Measurements from ENCODE around the gene IL17REL. TPM values are rescaled to one million over a fixed set of nuclear protein-coding genes. Genes with fewer than 3 reads are reported as not detected.
"Not testable (repeated sequence)": the region's sequence is repeated elsewhere in the genome, so short reads cannot be mapped to it uniquely, and the experiment has no call there.

IL17REL gene
- total RNA-seq, 2 donors from 2014 or later, result not detected

DNA sequence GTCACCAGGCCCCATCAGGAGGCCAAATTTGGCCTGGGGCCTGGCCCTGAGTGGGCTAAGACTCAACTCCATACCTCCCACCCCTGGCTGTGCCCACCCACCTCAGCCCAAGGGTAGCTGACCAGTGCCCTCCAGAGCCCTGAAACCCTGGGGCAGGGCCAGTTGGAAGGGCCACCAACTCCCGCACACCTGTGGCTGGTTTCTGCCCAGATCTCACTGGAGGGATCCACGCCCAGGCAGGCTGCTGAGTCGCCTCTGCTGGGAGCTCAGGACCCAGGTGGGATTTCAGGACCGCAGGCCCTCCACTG lies 60.9 kb downstream of the IL17REL start:
- Mint-ChIP-seq H3K27ac (no peak overlapping the region), H3K36me3 (ENCODE audit: low read depth) (no peaks in the 10 kb centered on the region), H3K4me3 (no peak overlapping the region), H3K4me1 (no peaks in the 10 kb centered on the region), H3K27me3 (no peaks in the 10 kb centered on the region)
- DNase-seq (no peak), ATAC-seq (no peak)
- H3K9me3 ChIP-seq (ENCODE audit: control insufficient read depth, low read length, poor library complexity, severe bottlenecking), result no peaks in the 10 kb centered on the region

DNA sequence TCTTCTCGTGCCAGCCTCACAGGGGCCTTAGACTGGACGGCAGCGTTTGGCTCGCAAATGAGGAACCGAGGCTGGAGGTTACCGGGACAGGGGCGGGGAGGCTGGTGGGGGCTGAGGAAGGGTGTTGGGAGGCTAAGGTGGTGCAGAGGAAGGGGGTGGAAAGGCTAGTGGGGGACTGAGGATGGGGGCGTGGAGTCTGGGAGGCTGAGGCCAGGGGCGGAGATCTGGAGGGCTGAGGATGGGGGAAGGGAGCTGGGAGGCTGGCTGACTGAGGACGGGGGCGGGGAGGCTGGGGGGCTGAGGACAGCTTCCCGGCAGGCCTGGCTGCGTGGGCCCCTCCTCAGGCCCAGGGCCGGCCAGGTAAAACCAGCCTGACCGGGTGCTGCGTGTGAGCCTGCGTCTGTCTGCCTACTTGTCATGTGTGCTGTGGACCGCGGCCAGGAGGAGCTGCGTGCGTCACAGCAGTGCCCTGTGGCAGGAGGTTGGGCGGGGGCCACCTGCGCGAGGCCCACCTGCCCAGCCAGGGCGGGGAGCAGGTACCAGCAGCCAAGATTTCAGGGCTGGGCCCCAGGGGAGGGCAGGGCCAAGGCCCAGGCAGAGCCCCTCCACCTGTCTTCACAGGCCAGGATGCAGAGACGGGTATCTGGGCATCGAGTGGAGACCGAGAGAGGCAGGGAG lies 61.4 kb downstream of the IL17REL start:
- no peaks in the 10 kb centered on the region for H3K36me3 Mint-ChIP-seq (ENCODE audit: low read depth)
- no peaks in the 10 kb centered on the region for H3K9me3 ChIP-seq (ENCODE audit: control insufficient read depth, low read length, poor library complexity, severe bottlenecking)
- DNase-seq, result no peak
- no peak overlapping the region for H3K4me3 Mint-ChIP-seq
- ATAC-seq, result no peak
- no peak overlapping the region for H3K27ac Mint-ChIP-seq
- H3K27me3 Mint-ChIP-seq, result no peaks in the 10 kb centered on the region
- no peaks in the 10 kb centered on the region for H3K4me1 Mint-ChIP-seq

DNA sequence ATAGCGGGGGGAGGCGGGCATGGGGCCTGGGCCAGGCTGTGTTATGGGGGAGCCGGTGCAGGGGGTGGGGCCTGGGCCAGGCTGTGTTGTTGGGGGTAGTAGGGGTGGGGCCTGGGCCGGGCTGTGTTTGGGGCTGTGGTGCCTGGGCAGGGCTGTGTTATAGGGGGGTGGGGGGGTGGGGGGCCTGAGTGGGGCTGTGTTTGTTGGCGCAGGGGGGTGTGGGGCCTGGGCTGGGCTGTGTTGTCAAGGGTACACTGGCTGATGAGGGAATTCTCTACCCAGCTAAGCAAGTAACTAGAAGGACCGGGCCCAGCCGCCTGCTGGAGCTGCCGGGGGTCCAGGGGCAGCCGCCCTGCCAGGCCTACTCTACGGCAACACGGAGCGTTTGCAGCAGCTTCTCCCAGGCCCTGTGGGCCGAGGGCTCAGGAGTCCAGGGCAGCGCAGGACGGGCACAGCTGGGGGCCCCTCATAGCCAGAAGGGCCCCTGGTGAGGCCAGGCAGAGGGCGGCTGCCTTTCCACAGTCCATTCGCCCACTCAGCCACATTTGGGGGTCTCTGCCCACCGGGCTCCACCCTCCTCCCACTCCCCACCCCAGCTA lies 62.1 kb downstream of the IL17REL start:
- no peak for ATAC-seq
- no peaks in the 10 kb centered on the region for H3K27me3 Mint-ChIP-seq
- DNase-seq, result no peak
- H3K36me3 Mint-ChIP-seq (ENCODE audit: low read depth), result no peaks in the 10 kb centered on the region
- no peaks in the 10 kb centered on the region for H3K9me3 ChIP-seq (ENCODE audit: control insufficient read depth, low read length, poor library complexity, severe bottlenecking)
- no peak overlapping the region for H3K4me3 Mint-ChIP-seq
- no peak overlapping the region for H3K27ac Mint-ChIP-seq
- H3K4me1 Mint-ChIP-seq, result peaks cover 4% of the 10 kb centered on the region

GRCh38 chr22:49949914-49950292 lies 62.7 kb downstream of the IL17REL start:
- Mint-ChIP-seq H3K4me1 (peaks cover 4% of the 10 kb centered on the region), H3K27me3 (no peaks in the 10 kb centered on the region), H3K4me3 (no peak overlapping the region), H3K27ac (no peak overlapping the region), H3K36me3 (ENCODE audit: low read depth) (no peaks in the 10 kb centered on the region)
- no peaks in the 10 kb centered on the region for H3K9me3 ChIP-seq (ENCODE audit: control insufficient read depth, low read length, poor library complexity, severe bottlenecking)
- no peak for DNase-seq
- no peak for ATAC-seq

GRCh38 chr22:49948958-49949913 lies 63.3 kb downstream of the IL17REL start:
- no peak for DNase-seq
- ATAC-seq, result no peak
- Mint-ChIP-seq H3K36me3 (ENCODE audit: low read depth) (no peaks in the 10 kb centered on the region), H3K27me3 (no peaks in the 10 kb centered on the region), H3K4me1 (peaks cover 4% of the 10 kb centered on the region), H3K27ac (no peak overlapping the region), H3K4me3 (no peak overlapping the region)
- no peaks in the 10 kb centered on the region for H3K9me3 ChIP-seq (ENCODE audit: control insufficient read depth, low read length, poor library complexity, severe bottlenecking)

DNA sequence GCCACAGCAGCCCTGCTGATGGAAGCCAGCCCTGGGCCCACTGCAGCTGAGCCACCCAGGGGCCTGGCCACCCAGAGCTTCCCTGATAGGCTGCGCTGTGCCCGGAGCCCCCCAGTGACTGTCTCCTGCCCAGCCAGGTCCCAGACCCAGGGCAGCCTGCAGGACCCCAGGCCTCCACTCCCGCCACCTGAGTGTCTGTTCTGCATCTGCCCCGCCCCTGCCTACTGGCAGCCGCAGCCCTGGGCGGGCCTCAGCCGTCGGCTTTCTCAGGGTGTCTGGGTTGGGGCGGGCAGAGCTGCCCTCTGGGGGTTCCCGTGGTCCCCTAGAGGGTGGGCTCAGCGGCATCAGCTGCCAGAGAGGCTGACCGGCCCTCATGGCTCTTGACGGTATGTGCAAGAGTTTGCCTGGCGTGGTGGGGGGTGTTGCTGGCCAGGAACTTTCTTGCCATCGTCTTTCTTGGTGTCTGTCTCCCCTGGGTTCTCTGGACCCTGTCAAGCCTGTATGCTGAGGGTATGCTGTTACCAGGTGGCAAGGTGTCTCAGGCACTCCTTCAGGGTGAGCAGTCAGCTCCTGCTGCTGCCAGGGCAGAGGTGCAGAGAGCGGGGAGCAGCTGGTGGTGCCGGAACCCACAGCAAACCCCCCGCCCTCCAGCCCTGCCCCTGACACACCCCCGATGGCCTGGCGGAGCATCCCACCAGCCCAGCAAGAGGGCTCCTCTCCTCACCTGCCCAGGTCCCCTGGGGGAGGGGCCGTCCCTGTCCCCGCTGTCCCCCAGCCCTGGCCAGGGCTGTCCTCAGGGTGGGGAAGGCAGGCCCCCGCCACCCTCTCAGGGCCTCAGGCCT lies 64.2 kb downstream of the IL17REL start:
- DNase-seq (no peak), ATAC-seq (no peak)
- Mint-ChIP-seq H3K4me1 (peaks cover 4% of the 10 kb centered on the region), H3K27ac (no peak overlapping the region), H3K4me3 (no peak overlapping the region), H3K27me3 (no peaks in the 10 kb centered on the region), H3K36me3 (ENCODE audit: low read depth) (no peaks in the 10 kb centered on the region)
- no peaks in the 10 kb centered on the region for H3K9me3 ChIP-seq (ENCODE audit: control insufficient read depth, low read length, poor library complexity, severe bottlenecking)

DNA sequence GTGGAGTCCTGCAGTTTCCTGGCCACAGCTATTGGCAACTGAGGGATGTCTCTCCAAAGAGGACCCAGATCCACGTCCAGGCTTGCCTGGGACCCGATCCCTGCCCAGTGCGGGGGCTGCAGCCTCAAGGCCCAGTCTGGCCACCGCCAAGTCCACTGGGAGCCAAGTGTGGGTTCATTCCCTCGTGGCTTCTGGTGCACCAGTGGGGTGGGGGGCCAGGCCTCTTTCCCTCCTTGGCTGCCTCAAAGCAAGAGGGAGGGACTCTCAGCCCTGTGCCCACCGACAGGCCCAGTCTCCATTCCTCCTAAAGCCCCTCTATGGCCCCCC lies 65.3 kb downstream of the IL17REL start:
- ATAC-seq, result no peak
- H3K4me3 Mint-ChIP-seq, result no peak overlapping the region
- no peak for DNase-seq
- H3K27ac Mint-ChIP-seq, result no peak overlapping the region
- H3K36me3 Mint-ChIP-seq (ENCODE audit: low read depth), result no peaks in the 10 kb centered on the region
- H3K4me1 Mint-ChIP-seq, result peaks cover 4% of the 10 kb centered on the region
- no peaks in the 10 kb centered on the region for H3K9me3 ChIP-seq (ENCODE audit: control insufficient read depth, low read length, poor library complexity, severe bottlenecking)
- no peaks in the 10 kb centered on the region for H3K27me3 Mint-ChIP-seq

DNA sequence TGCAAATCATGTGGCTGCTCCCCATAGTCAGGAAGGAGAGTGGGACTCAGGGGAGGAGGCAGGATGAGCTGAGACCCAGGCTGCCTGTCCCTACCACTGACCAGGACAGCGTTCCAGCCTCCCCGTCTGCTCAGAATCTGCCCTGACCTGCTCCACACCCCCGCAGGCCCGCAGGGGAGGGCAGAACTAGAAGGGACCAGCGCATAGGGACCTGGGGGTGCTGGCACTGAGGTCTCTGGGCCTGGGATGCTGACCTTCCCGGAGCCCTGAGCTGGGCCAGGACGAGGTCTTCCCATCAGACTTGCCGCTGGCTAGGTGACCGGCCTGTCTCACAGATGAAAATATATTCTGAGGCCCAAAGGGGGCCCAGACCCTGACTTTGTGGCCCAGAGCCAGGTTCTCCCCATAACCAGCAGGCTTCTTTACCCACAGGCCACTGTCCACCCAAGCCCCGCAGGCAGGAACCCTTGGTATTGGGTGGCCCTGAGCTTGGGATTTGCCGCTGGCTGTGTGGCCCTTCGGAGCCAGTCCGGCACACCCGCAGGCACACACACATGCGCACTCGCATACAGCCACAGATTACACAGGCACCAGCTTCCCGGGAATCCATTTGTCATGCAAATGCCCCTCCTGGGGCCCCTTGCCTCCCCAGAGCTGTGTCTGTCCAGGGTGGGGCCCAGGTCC lies 65.8 kb downstream of the IL17REL start:
- Mint-ChIP-seq H3K4me3 (no peak overlapping the region), H3K36me3 (ENCODE audit: low read depth) (no peaks in the 10 kb centered on the region), H3K27me3 (no peaks in the 10 kb centered on the region), H3K27ac (peak overlapping the region; percentile 87), H3K4me1 (peaks cover 4% of the 10 kb centered on the region)
- no peaks in the 10 kb centered on the region for H3K9me3 ChIP-seq (ENCODE audit: control insufficient read depth, low read length, poor library complexity, severe bottlenecking)
- DNase-seq, result no peak
- no peak for ATAC-seq

DNA sequence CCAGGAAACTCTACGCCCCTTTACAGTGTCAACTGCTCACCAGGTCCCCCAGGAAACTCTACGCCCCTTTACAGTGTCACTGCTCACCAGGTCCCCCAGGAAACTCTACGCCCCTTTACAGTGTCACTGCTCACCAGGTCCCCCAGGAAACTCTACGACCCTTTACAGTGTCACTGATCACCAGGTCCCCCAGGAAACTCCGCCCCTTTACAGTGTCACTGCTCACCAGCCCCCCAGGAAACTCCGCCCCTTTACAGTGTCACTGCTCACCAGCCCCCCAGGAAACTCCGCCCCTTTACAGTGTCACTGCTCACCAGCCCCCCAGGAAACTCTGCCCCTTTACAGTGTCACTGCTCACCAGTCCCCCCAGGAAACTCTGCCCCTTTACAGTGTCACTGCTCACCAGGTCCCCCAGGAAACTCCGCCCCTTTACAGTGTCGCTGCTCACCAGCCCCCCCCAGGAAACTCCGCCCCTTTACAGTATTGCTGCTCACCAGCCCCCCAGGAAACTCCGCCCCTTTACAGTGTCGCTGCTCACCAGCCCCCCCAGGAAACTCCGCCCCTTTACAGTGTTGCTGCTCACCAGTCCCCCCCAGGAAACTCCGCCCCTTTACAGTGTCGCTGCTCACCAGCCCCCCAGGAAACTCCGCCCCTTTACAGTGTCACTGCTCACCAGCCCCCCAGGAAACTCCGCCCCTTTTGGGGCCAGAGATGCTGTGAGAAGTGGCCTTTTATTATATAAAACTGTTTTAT lies 67.3 kb downstream of the IL17REL start:
- H3K27ac Mint-ChIP-seq, result peak overlapping the region; percentile 87
- ATAC-seq, result peak; percentile 64

More for the DNA sequence above, 67.3 kb downstream of the IL17REL start:
- not testable (repeated sequence) for H3K4me3 Mint-ChIP-seq; H3K9me3 ChIP-seq (ENCODE audit: control insufficient read depth, low read length, poor library complexity, severe bottlenecking); H3K4me1 Mint-ChIP-seq; H3K27me3 Mint-ChIP-seq; H3K36me3 Mint-ChIP-seq (ENCODE audit: low read depth)
- DNase-seq, result peak in 1 of 3 donors; percentile 46

Other genes starting within 250 kb of the IL17REL start
- 100 to 1,000 TPM; 127 to 153 TPM for gene BRD1, start 184.9 kb downstream of the IL17REL start, total RNA-seq
- 10 to 100 TPM; 15.4 to 20.4 TPM for gene ZBED4, start 158.9 kb downstream of the IL17REL start, total RNA-seq
- 10 to 100 TPM; 13.7 to 15.4 TPM for gene ALG12, start 94.3 kb downstream of the IL17REL start, total RNA-seq
- 10 to 100 TPM; 28.1 to 36.7 TPM for gene CRELD2, start 94.1 kb downstream of the IL17REL start, total RNA-seq
- gene PIM3, start 52.0 kb downstream of the IL17REL start, total RNA-seq, result 100 to 1,000 TPM; 227 to 241 TPM
- not detected for gene TTLL8, start 45.5 kb upstream of the IL17REL start, total RNA-seq
- gene MLC1, start 72.7 kb upstream of the IL17REL start, total RNA-seq, result 1 to 10 TPM in 1 of 2 donors, under 1 TPM in 1; 0.62 to 1.3 TPM
- gene MOV10L1, start 77.2 kb upstream of the IL17REL start, total RNA-seq, result not detected
- under 1 TPM in 1 of 2 donors, not detected in 1; 0.29 TPM for gene PANX2, start 158.0 kb upstream of the IL17REL start, total RNA-seq
- gene TRABD, start 173.1 kb upstream of the IL17REL start, total RNA-seq, result 100 to 1,000 TPM; 141 to 158 TPM
- gene SELENOO, start 188.2 kb upstream of the IL17REL start, total RNA-seq, result 10 to 100 TPM; 27.4 to 29.5 TPM
- gene TUBGCP6, start 232.3 kb upstream of the IL17REL start, total RNA-seq, result 100 to 1,000 TPM; 110 to 122 TPM
- gene HDAC10, start 238.5 kb upstream of the IL17REL start, total RNA-seq, result 100 to 1,000 TPM in 1 of 2 donors, 10 to 100 TPM in 1; 95.5 to 105 TPM
- 1 to 10 TPM; 1.7 to 1.9 TPM for gene MAPK12, start 248.9 kb upstream of the IL17REL start, total RNA-seq

All from T-helper 17 cell (primary cell).